HG02588 (cell line): ENCODE results near the gene GPR45.
"Not testable (repeated sequence)": the region's sequence is repeated elsewhere in the genome, so short reads cannot be mapped to it uniquely, and the experiment has no call there.

Experiments used
- ATAC-seq: cut with Tn5 transposase; IDR thresholded peaks from one replicate; pipeline ENCODE4 v1.9.1; 2021; ENCODE audit warnings: mild to moderate bottlenecking, moderate library complexity; ENCODE audit not compliant: unreplicated experiment

Gene GPR45

GRCh38 chr2:105241443-105241842, at the start of gene GPR45:
TSS of gene GPR45 (plus strand) at chr2:105241743. CDS start at chr2:105241859, 116 bp downstream.
- ATAC-seq: no peak

GRCh38 chr2:105194022-105194675, 47.4 kb upstream of the GPR45 start:
- no peak for ATAC-seq

GRCh38 chr2:105196651-105197050, 44.9 kb upstream of the GPR45 start:
- ATAC-seq: no peak

GRCh38 chr2:105215586-105216192, 25.9 kb upstream of the GPR45 start:
- no peak for ATAC-seq

GRCh38 chr2:105220604-105221003, 20.9 kb upstream of the GPR45 start:
- ATAC-seq: no peak

- ATAC-seq: no peak
These were observed 17.1 kb upstream of the GPR45 start for GRCh38 chr2:105224444-105224843.

GRCh38 chr2:105231232-105231619, 10.3 kb upstream of the GPR45 start:
- no peak for ATAC-seq

- peak; percentile 48 for ATAC-seq
These were observed 6.0 kb upstream of the GPR45 start for GRCh38 chr2:105235388-105236059.

GRCh38 chr2:105236060-105236424, 5.5 kb upstream of the GPR45 start:
- ATAC-seq: no peak

- ATAC-seq: no peak
These were observed 4.3 kb upstream of the GPR45 start for GRCh38 chr2:105237045-105237765.

GRCh38 chr2:105238664-105239240, 2.8 kb upstream of the GPR45 start:
- ATAC-seq: no peak

- no peak for ATAC-seq
These were observed 1.6 kb upstream of the GPR45 start for GRCh38 chr2:105239924-105240323.

GRCh38 chr2:105242286-105242993, 897 bp downstream of the GPR45 start:
- no peak for ATAC-seq

- ATAC-seq: no peak
These were observed 2.4 kb downstream of the GPR45 start for GRCh38 chr2:105243961-105244360.

- ATAC-seq: no peak
These were observed 2.9 kb downstream of the GPR45 start for GRCh38 chr2:105244451-105244850.

- no peak for ATAC-seq
These were observed 7.0 kb downstream of the GPR45 start for GRCh38 chr2:105248316-105249070.

- ATAC-seq: no peak
These were observed 7.6 kb downstream of the GPR45 start for GRCh38 chr2:105249181-105249580.

- no peak for ATAC-seq
These were observed 8.3 kb downstream of the GPR45 start for GRCh38 chr2:105249891-105250290.

GRCh38 chr2:105251016-105251648, 9.6 kb downstream of the GPR45 start:
- ATAC-seq: not testable (repeated sequence)
